Heart right ventricle (tissue), 16 donors: Measurements from ENCODE around the gene SCGB1A1. TPM values are rescaled to one million over a fixed set of nuclear protein-coding genes. Genes with fewer than 3 reads are reported as not detected.

Source experiments
- ATAC-seq, 8 donors: fragments of 200-7000 bp; cut with Tn5 transposase; one replicate each; pipeline ENCODE4 v1.9.1; 2020; ENCODE audit warnings: mild to moderate bottlenecking in 8 of 8, moderate library complexity in 8 of 8, moderate number of reproducible peaks in 1 of 8
- DNase-seq, 2 donors: peaks; one replicate each; pipeline ENCODE4 v3.0.0-alpha.2; 2020
- H3K27ac ChIP-seq, 10 donors: fragments of 200-600 bp; sonication (generic) in 2 of 10; one replicate each; pipeline versions ENCODE4 v1.5.0 to v1.8.0; 2020 to 2022; ENCODE audit warnings: mild to moderate bottlenecking in 3 of 10
- H3K27me3 ChIP-seq, 7 donors: fragments of 200-600 bp; one replicate each; pipeline ENCODE4 v1.8.0; 2021 to 2022; ENCODE audit warnings: mild to moderate bottlenecking in 2 of 7
- H3K36me3 ChIP-seq, 9 donors: fragments of 200-600 bp; sonication (generic) in 1 of 9; one replicate each; pipeline versions ENCODE4 v1.5.0 to v1.8.0; 2020 to 2022; ENCODE audit warnings: mild to moderate bottlenecking in 2 of 9
- H3K4me1 ChIP-seq, 9 donors: fragments of 200-600 bp; sonication (generic) in 1 of 9; one replicate each; pipeline versions ENCODE4 v1.5.0 to v1.8.0; 2020 to 2022; ENCODE audit warnings: mild to moderate bottlenecking in 4 of 9
- H3K4me3 ChIP-seq, 10 donors: fragments of 200-600 bp; sonication (generic) in 2 of 10; one replicate each; pipeline versions ENCODE4 v1.5.0 to v1.8.0; 2020 to 2022; ENCODE audit warnings: mild to moderate bottlenecking in 7 of 10, moderate library complexity in 2 of 10
- H3K9me3 ChIP-seq, 11 donors: fragments of 200-600 bp in 10 of 11; sonication (generic) in 2 of 11; one replicate each; pipeline versions ENCODE4 v1.5.0 to v1.8.0; 2013 to 2022; ENCODE audit warnings: mild to moderate bottlenecking in 2 of 11, control low read depth in 1 of 11, moderate library complexity in 1 of 11
- WGBS, 2 donors: extraction: QIAGEN DNeasy Blood & Tissue Kit; methylation state at CpG; one replicate each; pipeline ENCODE4 v1.1.7; 2013; ENCODE audit warnings: inconsistent platforms in 1 of 2; 5-methylcytosine and 5-hydroxymethylcytosine counted together
- intact Hi-C, 10 donors: fragments of 100-400 bp; cut with DNase I; formaldehyde crosslinking; loops; one replicate each; pipeline versions ENCODE4 v1.11.1 to v1.14.2; 2022
- polyA plus RNA-seq, 2 donors: library from polyadenylated mRNA; stranded (reverse); fragments of 200-250 nt; gene quantifications; one replicate each; pipeline ENCODE4 v1.2.3, GENCODE V29; 2013
- total RNA-seq, 10 donors: library from RNA; stranded (reverse); fragmentation: NEBNext Ultra II Directional in 3 of 10; extraction: Animal tissue kit (Norgen Biotek cat#: 25700) in 3 of 10; gene quantifications; one replicate each; pipeline versions ENCODE4 v1.2.1 to v1.2.4, GENCODE V29; 2021 to 2023
- TF ChIP-seq, protein P1 (sequence below), 9 donors: fragments of 200-600 bp; sonication (generic) in 2 of 9; IDR thresholded peaks; one replicate each; pipeline versions ENCODE4 v1.5.0 to v1.8.0; 2021 to 2022; ENCODE audit warnings: antibody characterized with exemption in 9 of 9, mild to moderate bottlenecking in 5 of 9, moderate library complexity in 1 of 9
- donor health status: Arrhythmogenic right ventricular cardiomyopathy.
- donor health status: ischemic (EF 13 %, LVEDD 7.1; RV severe dilation, severe dysfunction).
- donor health status: healthy with polysubstance abuse.
- donor health status: DM: no; HTN: yes; CAD: no.
- donor health status: DM: no; HTN: no; CAD: no.
- donor health status: ischemic (EF 25% LVEDD 6.9; RV normal size, moderate dysfunction).
- donor health status: ischemic (EF 25% LVEDD 5.7; RV mildly dilated, moderate dysfunction).
- donor health status: healthy.
- donor health status: DM: yes; HTN: yes; CAD: no.
- donor health status: Ischemic cardiomyopathy.
- donor health status: ischemic (EF 35%, LVEDD 5.7; RV mildly dilated, moderate dysfunction).
- donor health status: nonischemic (EF 11% LVEDD 7.7; RV severe dilation, severe dysfunction).
- donor health status: DM: yes; HTN: yes; CAD: no.
- donor health status: PGD.
- donor health status: ischemic (EF 29% LVEDD 5.4; RV normal size, mild dysfunction).
- donor health status: nonischemic (EF 23%, LVEDD 6.1; RV moderate dilation, normal function).

SCGB1A1 gene
- total and polyA plus RNA-seq, 12 donors, result 0.20 TPM; not detected in 11

DNA sequence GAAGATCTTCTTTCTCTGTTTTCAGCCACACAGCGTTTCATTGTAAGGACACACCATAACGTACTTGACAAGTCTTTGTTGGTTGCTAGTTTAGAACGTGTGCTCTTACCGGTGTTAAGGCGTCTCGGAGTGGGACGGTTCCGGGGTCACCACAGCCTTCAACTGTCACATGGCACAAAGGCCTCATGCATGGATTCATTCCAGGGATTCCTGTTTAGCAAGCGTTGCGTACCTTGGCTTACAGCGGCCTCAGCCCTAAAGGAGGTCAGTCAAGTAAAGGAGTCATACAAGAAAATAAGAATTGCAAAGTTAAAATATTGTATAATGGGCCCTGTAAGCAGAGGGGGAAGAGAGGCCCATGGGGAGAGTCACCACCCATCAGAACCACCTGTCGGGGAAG is 2.2 kb upstream of the SCGB1A1 start:
- no peaks in the 10 kb centered on the region for H3K9me3 ChIP-seq
- WGBS, 2 donors, result 79 to 85% methylated on average over 12 of the region's 12 CpGs
- DNase-seq, result no peak
- intact Hi-C loops, result loop anchor here in 1 of 10 donors (10.0 kb wide), 1 partner anchor 448 kb away; no protein-coding TSS in a partner anchor
- no peak overlapping the region for H3K27ac ChIP-seq
- no peak for ATAC-seq
- TF ChIP-seq, protein P1, sequence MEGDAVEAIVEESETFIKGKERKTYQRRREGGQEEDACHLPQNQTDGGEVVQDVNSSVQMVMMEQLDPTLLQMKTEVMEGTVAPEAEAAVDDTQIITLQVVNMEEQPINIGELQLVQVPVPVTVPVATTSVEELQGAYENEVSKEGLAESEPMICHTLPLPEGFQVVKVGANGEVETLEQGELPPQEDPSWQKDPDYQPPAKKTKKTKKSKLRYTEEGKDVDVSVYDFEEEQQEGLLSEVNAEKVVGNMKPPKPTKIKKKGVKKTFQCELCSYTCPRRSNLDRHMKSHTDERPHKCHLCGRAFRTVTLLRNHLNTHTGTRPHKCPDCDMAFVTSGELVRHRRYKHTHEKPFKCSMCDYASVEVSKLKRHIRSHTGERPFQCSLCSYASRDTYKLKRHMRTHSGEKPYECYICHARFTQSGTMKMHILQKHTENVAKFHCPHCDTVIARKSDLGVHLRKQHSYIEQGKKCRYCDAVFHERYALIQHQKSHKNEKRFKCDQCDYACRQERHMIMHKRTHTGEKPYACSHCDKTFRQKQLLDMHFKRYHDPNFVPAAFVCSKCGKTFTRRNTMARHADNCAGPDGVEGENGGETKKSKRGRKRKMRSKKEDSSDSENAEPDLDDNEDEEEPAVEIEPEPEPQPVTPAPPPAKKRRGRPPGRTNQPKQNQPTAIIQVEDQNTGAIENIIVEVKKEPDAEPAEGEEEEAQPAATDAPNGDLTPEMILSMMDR (IDR thresholded peaks at IDR 0.05), result no peak
- no peak overlapping the region for H3K4me3 ChIP-seq
- H3K36me3 ChIP-seq, result no peaks in the 10 kb centered on the region
- no peaks in the 10 kb centered on the region for H3K27me3 ChIP-seq
- peaks cover 0 to 18% (median 9%) of the 10 kb centered on the region in 9 donors for H3K4me1 ChIP-seq

DNA sequence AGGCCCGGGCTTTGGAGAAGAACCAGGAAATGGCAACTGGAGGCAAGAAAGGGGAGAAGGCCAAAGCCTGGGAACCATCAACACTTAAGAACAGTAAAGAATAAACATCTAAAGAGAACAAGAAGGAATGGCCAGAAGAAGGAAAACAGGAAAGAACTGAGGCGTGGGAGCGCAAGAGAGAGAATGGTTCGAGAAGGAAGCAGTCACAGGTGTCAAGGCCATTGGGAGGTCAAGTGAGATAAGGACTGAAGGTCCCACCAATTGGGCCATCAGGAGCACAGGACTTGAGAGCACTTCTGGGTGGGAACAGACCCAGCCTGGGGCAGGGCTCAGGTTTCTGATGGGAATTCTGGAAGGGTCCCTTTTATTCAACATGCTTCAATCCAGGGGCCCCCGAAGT is 697 bp upstream of the SCGB1A1 start:
- ATAC-seq (no peak), DNase-seq (no peak)
- Histone ChIP-seq H3K27ac (peak overlapping the region in 1 of 10 donors; percentile 77), H3K4me1 (peaks cover 0 to 18% (median 9%) of the 10 kb centered on the region in 9 donors), H3K9me3 (no peaks in the 10 kb centered on the region), H3K36me3 (no peaks in the 10 kb centered on the region), H3K4me3 (no peak overlapping the region), H3K27me3 (no peaks in the 10 kb centered on the region)
- TF ChIP-seq, protein P1 (IDR thresholded peaks at IDR 0.05), result no peak
- 69 to 88% methylated on average over 5 of the region's 5 CpGs for WGBS, 2 donors
- intact Hi-C loops, result loop anchor here in 1 of 10 donors (10.0 kb wide), 1 partner anchor 447 kb away; no protein-coding TSS in a partner anchor

DNA sequence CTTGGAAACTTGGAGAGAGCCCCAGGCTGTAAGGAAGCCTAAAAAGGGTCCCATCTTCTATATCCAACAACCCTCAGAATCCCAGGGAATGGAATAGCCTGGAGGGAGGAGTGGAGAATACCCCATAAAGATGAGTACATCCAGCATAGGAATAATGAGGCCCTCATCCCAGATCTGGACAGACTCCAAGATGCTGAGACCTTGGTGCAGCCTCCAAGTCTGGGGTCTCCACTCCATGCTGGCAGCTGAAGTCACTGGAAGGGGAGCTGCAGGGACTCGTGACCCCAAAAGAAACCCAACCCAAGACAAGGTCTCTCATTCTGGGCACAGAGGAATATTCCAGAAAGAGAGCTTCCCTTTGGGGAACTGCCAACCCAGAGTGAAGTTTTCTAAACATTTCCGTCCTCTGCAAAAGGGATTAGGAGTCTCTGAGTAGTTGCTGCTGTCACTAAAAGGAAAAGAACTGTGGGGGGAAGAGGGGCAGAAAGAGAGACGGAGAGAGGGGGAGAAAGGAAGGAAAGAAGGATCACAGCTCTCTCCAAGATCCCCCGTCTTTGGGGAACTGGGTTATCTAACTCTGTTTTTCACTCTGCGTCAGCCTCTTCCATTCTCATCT is 589 bp downstream of the SCGB1A1 start:
- Histone ChIP-seq H3K4me1 (peaks cover 0 to 18% (median 10%) of the 10 kb centered on the region in 9 donors), H3K27ac (peak overlapping the region in 9 of 10 donors; percentile 5 to 77 (median 46)), H3K4me3 (no peak overlapping the region), H3K36me3 (no peaks in the 10 kb centered on the region), H3K27me3 (no peaks in the 10 kb centered on the region), H3K9me3 (no peaks in the 10 kb centered on the region)
- TF ChIP-seq, protein P1 (IDR thresholded peaks at IDR 0.05), result no peak
- 41 to 53% methylated on average over 5 of the region's 5 CpGs for WGBS, 2 donors
- intact Hi-C loops, result loop anchor here in 1 of 10 donors (10.0 kb wide), 1 partner anchor 445 kb away; no protein-coding TSS in a partner anchor
- DNase-seq (no peak), ATAC-seq (peak in 4 of 8 donors; percentile 38 to 52 (median 48))

DNA sequence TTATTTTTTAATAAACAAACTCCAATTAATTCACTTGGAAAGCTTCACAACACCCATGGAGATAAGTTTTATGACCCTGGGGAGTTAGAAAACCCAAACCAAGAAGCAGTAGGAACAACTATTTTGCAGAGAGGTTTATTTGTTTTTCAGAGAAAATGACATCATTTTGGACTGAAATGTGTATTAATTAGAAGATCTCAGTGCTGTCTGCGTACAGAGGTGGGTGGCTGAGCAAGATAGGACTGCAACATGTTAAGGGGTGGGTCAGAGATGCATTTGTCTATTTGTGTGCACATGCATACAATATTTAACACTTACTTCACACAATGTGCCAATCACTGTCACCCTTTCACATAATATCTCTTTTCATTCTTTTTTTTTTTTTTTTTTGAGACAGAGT is 1.1 kb downstream of the SCGB1A1 start:
- ATAC-seq, result peak in 2 of 8 donors; percentile 19 to 25
- no peaks in the 10 kb centered on the region for H3K9me3 ChIP-seq
- no peaks in the 10 kb centered on the region for H3K27me3 ChIP-seq
- H3K27ac ChIP-seq, result peak overlapping the region in 8 of 10 donors; percentile 5 to 77 (median 53)
- WGBS, 2 donors, result 59 to 60% methylated on average over 1 of the region's 1 CpG
- no peak overlapping the region for H3K4me3 ChIP-seq
- TF ChIP-seq, protein P1 (IDR thresholded peaks at IDR 0.05), result no peak
- no peaks in the 10 kb centered on the region for H3K36me3 ChIP-seq
- no peak for DNase-seq
- peaks cover 0 to 24% (median 15%) of the 10 kb centered on the region in 9 donors for H3K4me1 ChIP-seq
- intact Hi-C loops, result loop anchor here in 5 of 10 donors (5.0 to 10.0 kb wide), 3 partner anchors 122 to 445 kb away; no protein-coding TSS in a partner anchor
